Panc1 (cell line): Measurements from ENCODE around the gene GPR162. TPM values are rescaled to one million over a fixed set of nuclear protein-coding genes. Genes with fewer than 3 reads are reported as not detected.

Experiments
- ATAC-seq: fragments of 200-7000 bp; cut with Tn5 transposase; 2 replicates; pipeline ENCODE4 v1.9.1; 2020; ENCODE audit warnings: mild to moderate bottlenecking, moderate library complexity
- BruUV-seq: library from RNA; stranded (reverse); fragments of 400-500 nt; replicated peaks from 2 replicates; lab custom pipeline; 2021; lab: Mats Ljungman, UMichigan
- CTCF ChIA-PET: fragments of 300-600 bp; sonication (Branson Sonifier 250); formaldehyde crosslinking; loops from one replicate; lab custom pipeline; 2022; ENCODE audit warnings: antibody characterized with exemption; lab: Charles Lee
- POLR2A ChIA-PET: fragments of 300-600 bp; sonication (Branson Sonifier 250); formaldehyde crosslinking; loops from one replicate; lab custom pipeline; 2022; ENCODE audit warnings: antibody characterized with exemption; lab: Charles Lee
- DNase-seq: peaks from one replicate; pipeline ENCODE4 v3.0.0-alpha.2; 2010; ENCODE audit warnings: low read depth, low spot score
- H3K27ac ChIP-seq: 2 replicates; pipeline ENCODE4 v1.5.1; 2011; ENCODE audit warnings: mild to moderate bottlenecking, low read length, inconsistent platforms
- H3K27me3 ChIP-seq: fragments of 200-500 bp; sonication (Bioruptor generic); 2 replicates; pipeline ENCODE4 v1.6.0; 2014; ENCODE audit warnings: low read length, inconsistent platforms; ENCODE audit not compliant: control insufficient read depth, insufficient read depth
- H3K36me3 ChIP-seq: fragments of 200-500 bp; sonication (Bioruptor generic); 2 replicates; pipeline ENCODE4 v1.5.1; 2014; ENCODE audit warnings: inconsistent platforms, mild to moderate bottlenecking, low read length, moderate library complexity; ENCODE audit not compliant: control insufficient read depth, insufficient read depth
- H3K4me1 ChIP-seq: 2 replicates; pipeline ENCODE4 v1.5.1; 2011; ENCODE audit warnings: inconsistent platforms, mild to moderate bottlenecking, low read length, moderate library complexity; ENCODE audit not compliant: control insufficient read depth, insufficient read depth
- H3K4me3 ChIP-seq, 2 experiments: 2 replicates each; pipeline ENCODE4 v1.5.1; 2011 to 2012; ENCODE audit warnings: low read depth in 2 of 2, low read length in 2 of 2, mild to moderate bottlenecking in 2 of 2, inconsistent platforms in 1 of 2, moderate library complexity in 1 of 2
- H3K9me3 ChIP-seq: fragments of 200-500 bp; sonication (Bioruptor generic); 2 replicates; pipeline ENCODE4 v1.5.1; 2014; ENCODE audit warnings: low read depth, mild to moderate bottlenecking, inconsistent platforms, low read length, moderate library complexity; ENCODE audit not compliant: control insufficient read depth, insufficient read depth
- CTCF ChIP-seq: fragments of 450-650 bp; IDR thresholded peaks from 2 replicates; pipeline ENCODE4 v1.5.1; 2017; ENCODE audit warnings: mild to moderate bottlenecking
- POLR2AphosphoS5 ChIP-seq: IDR thresholded peaks from 2 replicates; pipeline ENCODE4 v1.6.1; 2012; ENCODE audit warnings: mild to moderate bottlenecking, low read depth, low read length, moderate library complexity
- REST ChIP-seq, 2 experiments: IDR thresholded peaks; 2 replicates each; pipeline ENCODE4 v1.6.1; 2011 to 2012; ENCODE audit warnings: low read depth in 2 of 2, control low read depth in 1 of 2, low read length in 1 of 2, mild to moderate bottlenecking in 1 of 2, moderate library complexity in 1 of 2; ENCODE audit not compliant: insufficient read depth in 1 of 2
- SIN3A ChIP-seq: IDR thresholded peaks from 2 replicates; pipeline ENCODE4 v1.6.1; 2012; ENCODE audit warnings: low read depth, mild to moderate bottlenecking, low read length, moderate library complexity, borderline replicate concordance; ENCODE audit not compliant: insufficient read depth
- TCF7L2 ChIP-seq: IDR thresholded peaks from 2 replicates; pipeline ENCODE4 v1.6.1; 2011; ENCODE audit warnings: mild to moderate bottlenecking, low read depth, low read length, inconsistent platforms
- in situ Hi-C: cut with HindIII; loops from 2 replicates; pipeline ENCODE4 v1.10.0; 2016; ENCODE audit warnings: low sequenced_read_pairs, low pct_unique_long_range_greater_than_20kb
- intact Hi-C: fragments of 100-400 bp; cut with micrococcal nuclease; formaldehyde crosslinking; loops from one replicate; pipeline ENCODE4 v1.10.0; 2022; ENCODE audit not compliant: unreplicated experiment
- total RNA-seq: library from RNA; stranded (reverse); gene quantifications from one replicate; pipeline ENCODE4 v1.2.1, GENCODE V29; 2021; ENCODE audit not compliant: unreplicated experiment

GPR162 gene
- total RNA-seq, 1 experiment from 2014 or later = 1.3 TPM

GRCh38 chr12:6830286-6830890 is 8.8 kb downstream of the GPR162 start:
- Histone ChIP-seq H3K9me3 (no peaks in the 10 kb centered on the region), H3K4me1 (peaks cover 4% of the 10 kb centered on the region; the same call in 1 of the 2 replicates), H3K36me3 (no peaks in the 10 kb centered on the region), H3K4me3 (no peak overlapping the region), H3K27ac (no peak overlapping the region), H3K27me3 (no peaks in the 10 kb centered on the region)
- BruUV-seq = no TSS peak
- in situ Hi-C loops (no loop called here), intact Hi-C loops (no loop called here)
- ATAC-seq (no peak), DNase-seq (no peak)
- ChIA-PET CTCF (no interaction called here), POLR2A (no interaction called here)
- TF ChIP-seq CTCF = no peak

GRCh38 chr12:6830999-6831398 is 9.4 kb downstream of the GPR162 start:
- in situ Hi-C loops = no loop called here
- H3K4me1 ChIP-seq = peaks cover 4% of the 10 kb centered on the region; the same call in 1 of the 2 replicates
- POLR2A ChIA-PET = no interaction called here
- H3K4me3 ChIP-seq = no peak overlapping the region
- no peaks in the 10 kb centered on the region for H3K36me3 ChIP-seq
- CTCF ChIA-PET = no interaction called here
- ATAC-seq (no peak), DNase-seq (no peak)
- BruUV-seq = no TSS peak
- no peaks in the 10 kb centered on the region for H3K9me3 ChIP-seq
- TF ChIP-seq POLR2AphosphoS5 (no peak), TCF7L2 (no peak), REST (IDR thresholded peaks at IDR 0.05; ENCODE audit: insufficient read depth in 1 of 2, low read depth in 2 of 2, low read length in 1 of 2) (no peak), SIN3A (no peak), CTCF (no peak)
- no peak overlapping the region for H3K27ac ChIP-seq
- intact Hi-C loops = no loop called here
- no peaks in the 10 kb centered on the region for H3K27me3 ChIP-seq
